Keratinocyte (primary cell): ENCODE measurements around the gene ZNF343.

Source experiments
- CTCF ChIP-seq, 3 experiments: IDR thresholded peaks in 1 of 3; conservative IDR thresholded peaks in 1 of 3; optimal IDR thresholded peaks in 1 of 3; 2 replicates in 2 of 3; 3 replicates in 1 of 3; pipeline versions ENCODE3 to v1.5.1; 2011; ENCODE audit warnings: low read length in 3 of 3, mild to moderate bottlenecking in 3 of 3, moderate library complexity in 2 of 3, control low read depth in 1 of 3, inconsistent platforms in 1 of 3; ENCODE audit not compliant: insufficient read depth in 2 of 3; ENCODE audit errors: extremely low read depth in 1 of 3
- EZH2 ChIP-seq: IDR thresholded peaks from one replicate; pipeline ENCODE4 v1.6.1; 2012; ENCODE audit warnings: inconsistent platforms, mild to moderate bottlenecking, low read length, moderate library complexity

- TF ChIP-seq CTCF (optimal IDR thresholded peaks at IDR 0.05 in 1 of 3, IDR thresholded peaks at IDR 0.05 in 1 of 3, conservative IDR thresholded peaks at IDR 0.05 in 1 of 3; ENCODE audit: extremely low read depth in 1 of 3, insufficient read depth in 2 of 3, low read length in 3 of 3), result no peak
- no peak for TF ChIP-seq EZH2
Observed at GRCh38 chr20:2467412-2467811, 41.3 kb downstream of the ZNF343 start.
